Adrenal gland (tissue), 5 donors: Measurements from ENCODE around the gene NEIL1.

Experiments
- POLR2A ChIP-seq, 2 donors: fragments of 450-650 bp; IDR thresholded peaks; one replicate each; pipeline ENCODE4 v1.6.1; 2017; ENCODE audit warnings: antibody characterized with exemption in 2 of 2, mild to moderate bottlenecking in 2 of 2, moderate library complexity in 1 of 2
- TF ChIP-seq, protein P1 (sequence below), 6 experiments: fragments of 450-650 bp in 4 of 6; fragments of 200-600 bp in 2 of 6; sonication (generic) in 1 of 6; IDR thresholded peaks; 1 replicate in 5 of 6; 2 replicates in 1 of 6; pipeline versions ENCODE4 v1.5.1 to v1.8.0; 2016 to 2021; ENCODE audit warnings: antibody characterized with exemption in 6 of 6, mild to moderate bottlenecking in 2 of 6, moderate library complexity in 1 of 6
- donor health status: DM: no; HTN: no; CAD: no.

- TF ChIP-seq, protein P1, sequence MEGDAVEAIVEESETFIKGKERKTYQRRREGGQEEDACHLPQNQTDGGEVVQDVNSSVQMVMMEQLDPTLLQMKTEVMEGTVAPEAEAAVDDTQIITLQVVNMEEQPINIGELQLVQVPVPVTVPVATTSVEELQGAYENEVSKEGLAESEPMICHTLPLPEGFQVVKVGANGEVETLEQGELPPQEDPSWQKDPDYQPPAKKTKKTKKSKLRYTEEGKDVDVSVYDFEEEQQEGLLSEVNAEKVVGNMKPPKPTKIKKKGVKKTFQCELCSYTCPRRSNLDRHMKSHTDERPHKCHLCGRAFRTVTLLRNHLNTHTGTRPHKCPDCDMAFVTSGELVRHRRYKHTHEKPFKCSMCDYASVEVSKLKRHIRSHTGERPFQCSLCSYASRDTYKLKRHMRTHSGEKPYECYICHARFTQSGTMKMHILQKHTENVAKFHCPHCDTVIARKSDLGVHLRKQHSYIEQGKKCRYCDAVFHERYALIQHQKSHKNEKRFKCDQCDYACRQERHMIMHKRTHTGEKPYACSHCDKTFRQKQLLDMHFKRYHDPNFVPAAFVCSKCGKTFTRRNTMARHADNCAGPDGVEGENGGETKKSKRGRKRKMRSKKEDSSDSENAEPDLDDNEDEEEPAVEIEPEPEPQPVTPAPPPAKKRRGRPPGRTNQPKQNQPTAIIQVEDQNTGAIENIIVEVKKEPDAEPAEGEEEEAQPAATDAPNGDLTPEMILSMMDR (IDR thresholded peaks at IDR 0.05) = no peak
- TF ChIP-seq POLR2A (IDR thresholded peaks at IDR 0.05) = no peak
These were observed 19.3 kb downstream of the NEIL1 start for GRCh38 chr15:75366163-75366562.
